Measurements from ENCODE around the gene CHRD.

CHRD gene

DNA sequence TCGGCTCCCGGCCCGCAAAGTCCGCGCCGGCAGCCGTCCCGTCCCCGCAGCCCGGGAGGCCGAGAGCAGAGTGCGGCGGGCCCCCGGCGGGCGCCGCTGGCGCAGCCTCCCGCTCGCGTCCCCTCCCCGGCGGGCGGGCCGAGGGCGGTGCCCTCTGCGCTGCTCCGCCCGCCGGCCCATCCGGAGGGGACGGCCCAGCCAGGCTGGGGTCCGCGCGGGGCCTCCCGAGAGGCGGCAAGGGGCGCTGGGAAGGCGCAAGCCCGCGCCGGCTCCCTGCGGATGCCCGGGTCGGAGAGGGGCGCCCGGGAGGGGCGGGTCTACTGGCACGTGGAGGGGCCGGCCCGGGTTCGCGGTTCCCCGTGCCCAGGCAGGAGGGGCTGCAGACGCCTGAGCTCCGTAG lies 18.3 kb upstream of the CHRD start, which contains the start of the genes CLCN2 and POLR2H:
Gene CLCN2 (minus strand): TSS at position 74 of the 400 bp plus-strand sequence. CDS start 126 bp downstream, outside the sequence.
Gene POLR2H (plus strand): TSS at position 179 of the 400 bp plus-strand sequence. CDS start 1,783 bp downstream, outside the sequence.
- H3K4me3 Mint-ChIP-seq: peak within 1 kb of the TSS; percentile 94
- peak within 1 kb of the TSS; percentile 98 for H3K27ac Mint-ChIP-seq
- no peaks in the 10 kb centered on the region for H3K9me3 Mint-ChIP-seq
- peaks cover 20% of the 10 kb centered on the region for H3K36me3 Mint-ChIP-seq (ENCODE audit: low read depth)
- peaks cover 18% of the 10 kb centered on the region for H3K4me1 Mint-ChIP-seq (ENCODE audit: low read depth)
- H3K27me3 Mint-ChIP-seq (ENCODE audit: low read depth): peaks cover 3% of the 10 kb centered on the region
- peak; percentile 65 for DNase-seq (ENCODE audit: low spot score)

DNA sequence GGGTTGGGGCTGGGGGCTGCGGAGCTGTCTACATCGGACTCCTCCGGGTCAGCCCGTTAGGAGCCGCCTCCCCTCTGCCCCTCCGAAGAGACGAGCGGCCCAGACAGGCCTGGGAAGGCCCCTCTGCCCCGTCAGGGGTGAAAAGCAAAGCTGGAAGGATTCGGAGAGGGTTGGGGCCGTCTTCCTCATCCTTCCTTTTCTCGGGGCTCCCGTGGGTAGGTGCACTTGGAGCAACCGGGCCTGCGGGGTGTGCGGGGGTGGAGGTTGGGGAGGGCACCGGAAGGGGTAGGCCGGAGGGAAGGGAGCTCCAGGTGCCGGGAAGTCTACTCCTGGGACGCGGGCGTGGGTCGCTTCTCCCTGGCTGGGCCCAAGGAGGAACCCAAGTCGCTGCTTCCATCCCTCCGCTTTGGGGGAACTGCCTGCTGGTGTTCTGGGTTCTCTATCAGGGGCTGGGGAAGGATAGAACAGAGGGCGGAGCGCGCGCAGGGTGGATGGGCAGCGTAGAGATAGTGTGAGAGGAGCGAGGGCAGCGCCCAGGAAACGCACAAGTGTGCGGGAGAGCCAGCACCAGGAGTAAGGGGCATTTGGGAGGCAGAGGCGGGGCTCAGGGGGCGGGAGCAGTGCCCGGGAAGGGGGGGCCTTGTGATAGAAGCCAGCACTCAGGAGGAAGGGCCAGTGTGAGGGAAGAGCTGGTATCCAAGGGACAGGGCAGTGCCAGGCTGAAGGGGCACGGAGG lies 17.8 kb upstream of the CHRD start:
- peaks cover 20% of the 10 kb centered on the region for H3K4me1 Mint-ChIP-seq (ENCODE audit: low read depth)
- H3K27ac Mint-ChIP-seq: peak overlapping the region; percentile 98
- no peaks in the 10 kb centered on the region for H3K9me3 Mint-ChIP-seq
- peak; percentile 42 for DNase-seq (ENCODE audit: low spot score)
- peak overlapping the region; percentile 94 for H3K4me3 Mint-ChIP-seq
- peaks cover 3% of the 10 kb centered on the region for H3K27me3 Mint-ChIP-seq (ENCODE audit: low read depth)
- H3K36me3 Mint-ChIP-seq (ENCODE audit: low read depth): peaks cover 25% of the 10 kb centered on the region

DNA sequence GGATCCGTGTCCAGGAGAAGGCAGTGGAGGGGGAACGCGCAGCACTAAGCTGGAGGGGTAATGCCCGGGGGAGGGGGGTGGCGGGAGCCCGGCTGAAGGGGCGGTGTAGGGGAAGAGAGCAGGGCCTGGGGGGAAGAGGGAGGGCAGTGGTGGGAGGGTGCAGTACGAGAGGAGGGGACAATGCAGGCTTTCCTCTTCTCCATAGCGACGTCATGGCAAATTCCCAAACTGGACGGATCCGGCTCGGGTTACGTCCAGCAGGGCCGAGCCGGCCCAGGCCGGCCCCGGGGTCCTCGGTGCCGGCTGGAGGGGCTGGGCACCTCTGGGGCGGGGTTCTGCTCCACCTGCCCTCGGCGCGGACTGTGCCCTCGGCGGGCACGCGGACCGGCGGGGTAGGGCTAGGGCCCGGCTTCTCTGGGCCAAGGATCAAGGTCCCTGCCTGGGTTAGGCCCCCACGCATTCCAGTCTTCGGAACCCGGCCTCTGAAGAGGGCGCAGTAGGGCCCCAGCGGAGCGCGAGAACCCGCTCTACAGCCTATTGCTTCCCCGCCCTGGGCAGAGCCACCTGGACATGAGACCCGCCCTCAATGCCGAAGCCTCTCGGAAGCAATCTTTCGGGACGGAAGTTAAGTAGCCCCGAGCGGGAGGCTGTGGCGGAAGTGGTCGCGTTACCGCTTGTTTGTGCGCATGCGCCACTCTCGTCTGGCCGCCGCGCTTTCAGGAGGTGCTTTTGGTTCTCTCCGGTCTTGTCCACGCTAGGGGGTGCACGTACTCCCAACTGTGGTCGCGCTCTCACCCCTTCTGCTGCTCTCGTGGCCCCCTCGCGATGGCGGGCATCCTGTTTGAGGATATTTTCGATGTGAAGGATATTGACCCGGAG lies 16.9 kb upstream of the CHRD start:
- H3K27me3 Mint-ChIP-seq (ENCODE audit: low read depth): peaks cover 3% of the 10 kb centered on the region

GRCh38 chr3:184366619-184367289 lies 13.1 kb upstream of the CHRD start:
- no peak overlapping the region for H3K27ac Mint-ChIP-seq
- H3K27me3 Mint-ChIP-seq (ENCODE audit: low read depth): no peaks in the 10 kb centered on the region
- no peaks in the 10 kb centered on the region for H3K9me3 Mint-ChIP-seq
- DNase-seq (ENCODE audit: low spot score): no peak
- peaks cover 18% of the 10 kb centered on the region for H3K4me1 Mint-ChIP-seq (ENCODE audit: low read depth)
- H3K36me3 Mint-ChIP-seq (ENCODE audit: low read depth): peaks cover 48% of the 10 kb centered on the region
- no peak overlapping the region for H3K4me3 Mint-ChIP-seq

More for the DNA sequence above, 16.9 kb upstream of the CHRD start:
- H3K36me3 Mint-ChIP-seq (ENCODE audit: low read depth): peaks cover 32% of the 10 kb centered on the region
- peaks cover 20% of the 10 kb centered on the region for H3K4me1 Mint-ChIP-seq (ENCODE audit: low read depth)
- peak overlapping the region; percentile 98 for H3K27ac Mint-ChIP-seq
- peak overlapping the region; percentile 100 for H3K4me3 Mint-ChIP-seq
- DNase-seq (ENCODE audit: low spot score): peak; percentile 98
- no peaks in the 10 kb centered on the region for H3K9me3 Mint-ChIP-seq

DNA sequence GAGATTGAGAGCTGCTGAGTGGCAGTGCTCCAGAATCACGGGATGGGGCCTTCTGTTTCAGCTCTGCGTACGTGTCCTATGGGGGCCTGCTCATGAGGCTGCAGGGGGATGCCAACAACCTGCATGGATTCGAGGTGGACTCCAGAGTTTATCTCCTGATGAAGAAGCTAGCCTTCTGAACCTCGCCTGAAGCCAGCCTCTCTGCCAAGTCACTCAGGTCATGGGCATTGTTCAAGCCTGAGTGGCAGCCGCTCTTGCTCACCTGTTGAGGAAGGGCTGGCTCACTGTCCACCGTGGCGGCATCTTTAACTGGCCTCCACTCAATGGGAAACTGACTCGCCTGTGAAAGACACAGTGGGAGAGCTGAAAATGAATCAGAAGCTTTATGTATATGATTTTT lies 11.7 kb upstream of the CHRD start:
- H3K27ac Mint-ChIP-seq: no peak overlapping the region
- H3K9me3 Mint-ChIP-seq: no peaks in the 10 kb centered on the region
- H3K4me3 Mint-ChIP-seq: no peak overlapping the region
- H3K27me3 Mint-ChIP-seq (ENCODE audit: low read depth): no peaks in the 10 kb centered on the region
- peaks cover 48% of the 10 kb centered on the region for H3K36me3 Mint-ChIP-seq (ENCODE audit: low read depth)
- H3K4me1 Mint-ChIP-seq (ENCODE audit: low read depth): peaks cover 19% of the 10 kb centered on the region
- no peak for DNase-seq (ENCODE audit: low spot score)

DNA sequence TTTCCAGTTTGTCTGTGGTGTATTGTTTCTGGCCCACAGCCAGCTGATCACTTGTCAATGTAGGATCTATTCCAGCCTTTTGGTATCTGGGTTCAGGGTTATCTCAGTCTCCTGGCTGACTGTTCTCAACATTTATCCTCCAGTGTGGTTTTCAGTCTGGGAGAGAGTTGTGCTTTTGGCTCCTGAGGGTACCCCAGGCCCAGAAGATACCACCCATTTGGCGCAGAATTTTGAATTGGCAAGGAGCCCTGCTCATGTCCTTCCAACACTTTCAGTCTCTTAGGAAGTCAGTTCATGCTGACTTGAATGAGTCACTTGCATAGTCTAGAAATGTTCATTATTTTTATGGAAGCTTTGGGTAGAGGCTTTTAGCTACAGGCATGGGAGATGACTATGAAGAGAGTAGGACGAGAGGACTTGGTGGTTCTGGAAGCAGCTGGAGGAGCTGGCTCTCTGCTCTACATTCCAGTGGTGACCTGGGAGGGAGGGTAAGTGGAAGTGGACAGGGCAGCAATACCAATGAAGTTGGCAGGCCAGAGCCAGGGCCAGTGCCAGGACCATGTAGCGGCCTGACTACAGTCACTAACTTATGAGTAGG lies 11.2 kb upstream of the CHRD start:
- no peaks in the 10 kb centered on the region for H3K9me3 Mint-ChIP-seq
- peaks cover 17% of the 10 kb centered on the region for H3K4me1 Mint-ChIP-seq (ENCODE audit: low read depth)
- no peaks in the 10 kb centered on the region for H3K27me3 Mint-ChIP-seq (ENCODE audit: low read depth)
- no peak for DNase-seq (ENCODE audit: low spot score)
- peaks cover 44% of the 10 kb centered on the region for H3K36me3 Mint-ChIP-seq (ENCODE audit: low read depth)
- H3K27ac Mint-ChIP-seq: no peak overlapping the region
- H3K4me3 Mint-ChIP-seq: no peak overlapping the region

- Mint-ChIP-seq H3K36me3 (ENCODE audit: low read depth) (peaks cover 28% of the 10 kb centered on the region), H3K4me3 (no peak overlapping the region), H3K9me3 (no peaks in the 10 kb centered on the region), H3K27me3 (ENCODE audit: low read depth) (peaks cover 11% of the 10 kb centered on the region), H3K4me1 (ENCODE audit: low read depth) (peaks cover 6% of the 10 kb centered on the region), H3K27ac (no peak overlapping the region)
- peak; percentile 48 for DNase-seq (ENCODE audit: low spot score)
Observed at GRCh38 chr3:184371570-184372018, 8.3 kb upstream of the CHRD start.

DNA sequence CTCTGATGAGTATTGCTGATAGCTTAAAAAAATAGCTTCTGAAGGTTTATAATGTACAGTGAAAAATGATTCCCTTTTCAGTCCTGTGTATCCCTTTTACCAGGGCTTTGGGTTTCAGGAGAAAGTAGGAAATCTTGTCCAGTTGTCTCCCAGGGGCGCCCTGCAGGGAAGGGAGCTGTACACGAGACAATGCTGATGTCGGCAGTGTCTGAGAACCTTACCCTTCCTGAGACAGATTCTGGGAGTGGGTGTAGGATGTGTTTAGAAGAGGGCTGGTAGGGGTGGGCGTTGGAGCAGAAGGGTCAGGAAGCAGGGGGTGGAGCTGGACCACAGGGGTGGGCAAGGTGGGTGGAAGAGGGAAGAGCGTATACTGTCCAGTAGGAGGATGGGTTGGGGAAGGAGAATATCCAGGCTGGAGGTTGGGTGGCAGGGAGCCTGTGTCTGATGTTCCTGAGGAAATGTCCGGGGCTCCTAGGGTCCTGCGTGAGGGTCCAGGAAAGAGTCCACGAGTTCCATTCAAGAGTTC lies 7.5 kb upstream of the CHRD start:
- Mint-ChIP-seq H3K27ac (no peak overlapping the region), H3K4me3 (no peak overlapping the region), H3K27me3 (ENCODE audit: low read depth) (peaks cover 17% of the 10 kb centered on the region), H3K36me3 (ENCODE audit: low read depth) (peaks cover 20% of the 10 kb centered on the region), H3K4me1 (ENCODE audit: low read depth) (peaks cover 4% of the 10 kb centered on the region), H3K9me3 (no peaks in the 10 kb centered on the region)
- no peak for DNase-seq (ENCODE audit: low spot score)

DNA sequence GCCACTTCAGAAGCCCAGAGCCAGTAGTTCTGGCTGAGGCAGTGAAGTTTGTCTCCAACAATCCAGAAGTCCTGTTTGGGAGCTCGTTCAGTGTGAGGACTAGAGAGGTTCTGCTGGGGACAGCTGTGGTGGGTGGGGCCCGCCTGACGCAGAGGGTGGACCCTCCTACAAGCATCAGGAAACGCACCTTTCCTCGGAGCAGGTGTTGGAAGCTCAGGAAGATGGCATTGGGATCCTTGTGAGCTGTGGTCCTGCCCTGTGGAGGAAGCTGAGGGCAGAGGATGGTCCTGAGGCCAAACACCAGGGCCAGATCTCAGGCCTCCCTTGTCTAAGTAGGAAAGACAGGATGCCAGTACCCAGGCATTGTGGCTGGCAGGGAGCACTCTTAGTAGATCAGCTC lies 6.9 kb upstream of the CHRD start:
- Mint-ChIP-seq H3K4me1 (ENCODE audit: low read depth) (peaks cover 4% of the 10 kb centered on the region), H3K4me3 (no peak overlapping the region), H3K27me3 (ENCODE audit: low read depth) (peaks cover 22% of the 10 kb centered on the region), H3K27ac (no peak overlapping the region), H3K9me3 (no peaks in the 10 kb centered on the region), H3K36me3 (ENCODE audit: low read depth) (peaks cover 16% of the 10 kb centered on the region)
- no peak for DNase-seq (ENCODE audit: low spot score)

- Mint-ChIP-seq H3K9me3 (no peaks in the 10 kb centered on the region), H3K27ac (no peak overlapping the region), H3K27me3 (ENCODE audit: low read depth) (peaks cover 28% of the 10 kb centered on the region), H3K4me3 (no peak overlapping the region), H3K4me1 (ENCODE audit: low read depth) (peaks cover 4% of the 10 kb centered on the region), H3K36me3 (ENCODE audit: low read depth) (peaks cover 12% of the 10 kb centered on the region)
- DNase-seq (ENCODE audit: low spot score): no peak
Observed at GRCh38 chr3:184373422-184373821, 6.4 kb upstream of the CHRD start.

DNA sequence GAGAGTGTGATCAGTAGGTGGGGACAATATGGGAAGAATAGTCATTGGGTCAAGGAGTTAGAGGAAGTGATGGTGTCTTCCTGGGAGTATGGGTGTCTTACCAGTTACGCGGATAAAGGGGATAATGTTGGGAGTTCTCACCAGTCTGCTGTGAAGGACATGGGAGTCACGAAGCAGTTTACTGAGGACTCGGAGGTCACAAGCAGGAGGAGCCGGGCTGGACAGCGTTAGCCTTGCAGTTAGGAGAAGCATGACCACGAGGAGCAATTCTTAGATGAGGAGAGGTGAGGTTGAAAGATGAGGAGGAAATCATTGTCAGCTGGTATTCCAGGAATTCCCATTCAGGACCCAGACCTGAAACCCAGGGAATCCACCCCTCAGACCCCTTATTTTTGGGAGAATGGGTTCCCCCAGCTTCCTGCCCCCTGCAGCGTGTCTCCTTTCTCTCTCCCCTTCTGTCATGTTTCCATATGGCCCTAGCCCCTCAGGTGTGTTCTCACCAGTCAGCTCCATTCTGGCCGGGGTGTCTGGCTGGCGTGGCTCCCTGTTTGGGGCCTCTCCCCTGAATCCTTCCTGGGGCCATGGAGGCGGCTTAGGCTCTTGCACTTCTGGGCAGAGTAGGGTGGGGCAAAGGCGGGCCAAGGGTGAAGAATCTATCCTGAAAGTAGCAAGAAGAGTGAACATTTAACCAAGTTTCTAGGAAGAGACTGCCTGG lies 4.0 kb upstream of the CHRD start:
- Mint-ChIP-seq H3K27ac (no peak overlapping the region), H3K36me3 (ENCODE audit: low read depth) (peaks cover 2% of the 10 kb centered on the region), H3K4me3 (no peak overlapping the region), H3K9me3 (no peaks in the 10 kb centered on the region), H3K4me1 (ENCODE audit: low read depth) (peaks cover 4% of the 10 kb centered on the region), H3K27me3 (ENCODE audit: low read depth) (peaks cover 41% of the 10 kb centered on the region)
- DNase-seq (ENCODE audit: low spot score): no peak

DNA sequence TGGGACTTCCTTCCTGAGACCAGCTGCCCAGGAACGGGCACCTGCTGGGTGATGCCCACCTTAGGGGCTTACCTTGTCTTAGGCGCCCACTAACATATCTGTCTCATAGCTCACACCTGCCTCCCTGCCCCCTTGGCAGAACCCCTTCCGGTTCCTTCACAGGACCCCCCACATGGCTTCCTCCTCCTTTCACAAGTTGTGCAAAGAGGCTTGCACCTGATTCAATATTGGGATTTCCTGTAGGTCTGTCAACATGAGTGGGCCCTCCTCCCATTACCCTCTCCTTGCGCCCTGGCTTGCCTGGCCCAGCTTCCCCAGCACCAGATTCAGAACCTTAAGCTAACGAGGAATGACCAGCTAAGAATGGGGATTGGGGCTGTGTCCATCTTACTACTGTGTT lies 2.5 kb upstream of the CHRD start:
- DNase-seq (ENCODE audit: low spot score): no peak
- H3K27ac Mint-ChIP-seq: no peak overlapping the region
- H3K27me3 Mint-ChIP-seq (ENCODE audit: low read depth): peaks cover 54% of the 10 kb centered on the region

More for the DNA sequence above, 2.5 kb upstream of the CHRD start:
- Mint-ChIP-seq H3K4me3 (no peak overlapping the region), H3K36me3 (ENCODE audit: low read depth) (no peaks in the 10 kb centered on the region), H3K4me1 (ENCODE audit: low read depth) (no peaks in the 10 kb centered on the region), H3K9me3 (no peaks in the 10 kb centered on the region)
